ENCODE measurements around the gene ESRP2. TPM values are rescaled to one million over a fixed set of nuclear protein-coding genes. Genes with fewer than 3 reads are reported as not detected.

Gene ESRP2
- total RNA-seq, 1 experiment from 2014 or later, result 0.19 TPM

DNA sequence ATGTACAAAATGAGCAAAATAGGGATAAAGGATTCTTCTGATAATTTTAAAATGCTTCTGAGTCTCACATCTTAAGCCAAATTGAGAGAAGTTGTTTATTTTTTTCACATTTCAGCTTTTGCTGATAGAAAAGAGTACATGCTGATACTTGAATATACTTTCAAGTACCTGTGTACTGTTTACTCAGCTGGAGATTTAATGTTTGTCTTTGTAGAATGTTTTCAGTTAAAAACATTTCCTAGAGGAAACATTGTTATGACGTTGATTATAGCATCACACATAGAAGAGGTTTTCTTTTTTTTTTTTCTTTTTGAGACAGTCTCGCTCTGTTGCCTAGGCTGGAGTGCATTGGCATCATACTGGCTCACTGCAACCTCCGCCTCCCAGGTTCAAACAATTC, 19.7 kb downstream of the ESRP2 start:
- intact Hi-C loops (cut with micrococcal nuclease; ENCODE audit: unreplicated experiment), result no loop called here
- POLR2A ChIA-PET (ENCODE audit: low non-redundant PET), result no interaction called here
- no TSS peak for BruUV-seq (replicated peaks)
- Histone ChIP-seq H3K9me3 (ENCODE audit: low read depth, low read length, poor library complexity, severe bottlenecking) (no peaks in the 10 kb centered on the region), H3K4me3 (ENCODE audit: low read depth, low read length, poor library complexity, severe bottlenecking) (no peak overlapping the region), H3K36me3 (ENCODE audit: insufficient read depth, low read length, poor library complexity, severe bottlenecking) (no peaks in the 10 kb centered on the region), H3K27me3 (replicated peaks; ENCODE audit: insufficient read depth, low read depth, low read length, poor library complexity) (no peaks in the 10 kb centered on the region), H3K27ac (ENCODE audit: low read depth, low read length, poor library complexity, severe bottlenecking) (no peak overlapping the region), H3K4me1 (ENCODE audit: insufficient read depth, low read length, poor library complexity, severe bottlenecking) (no peaks in the 10 kb centered on the region)
- TF ChIP-seq, protein P1, sequence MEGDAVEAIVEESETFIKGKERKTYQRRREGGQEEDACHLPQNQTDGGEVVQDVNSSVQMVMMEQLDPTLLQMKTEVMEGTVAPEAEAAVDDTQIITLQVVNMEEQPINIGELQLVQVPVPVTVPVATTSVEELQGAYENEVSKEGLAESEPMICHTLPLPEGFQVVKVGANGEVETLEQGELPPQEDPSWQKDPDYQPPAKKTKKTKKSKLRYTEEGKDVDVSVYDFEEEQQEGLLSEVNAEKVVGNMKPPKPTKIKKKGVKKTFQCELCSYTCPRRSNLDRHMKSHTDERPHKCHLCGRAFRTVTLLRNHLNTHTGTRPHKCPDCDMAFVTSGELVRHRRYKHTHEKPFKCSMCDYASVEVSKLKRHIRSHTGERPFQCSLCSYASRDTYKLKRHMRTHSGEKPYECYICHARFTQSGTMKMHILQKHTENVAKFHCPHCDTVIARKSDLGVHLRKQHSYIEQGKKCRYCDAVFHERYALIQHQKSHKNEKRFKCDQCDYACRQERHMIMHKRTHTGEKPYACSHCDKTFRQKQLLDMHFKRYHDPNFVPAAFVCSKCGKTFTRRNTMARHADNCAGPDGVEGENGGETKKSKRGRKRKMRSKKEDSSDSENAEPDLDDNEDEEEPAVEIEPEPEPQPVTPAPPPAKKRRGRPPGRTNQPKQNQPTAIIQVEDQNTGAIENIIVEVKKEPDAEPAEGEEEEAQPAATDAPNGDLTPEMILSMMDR (conservative IDR thresholded peaks at IDR 0.05; ENCODE audit: low read depth, low read length), result no peak
- TF ChIP-seq EZH2 (IDR thresholded peaks at IDR 0.05; ENCODE audit: borderline replicate concordance, low read depth, low read length, poor library complexity, severe bottlenecking), result no peak
- DNase-seq (ENCODE audit: low spot score), result no peak
- CTCF ChIA-PET, result no interaction called here

- intact Hi-C loops (cut with micrococcal nuclease; ENCODE audit: unreplicated experiment), result no loop called here
- ChIA-PET CTCF (no interaction called here), POLR2A (ENCODE audit: low non-redundant PET) (no interaction called here)
- H3K27ac ChIP-seq (ENCODE audit: low read depth, low read length, poor library complexity, severe bottlenecking), result no peak overlapping the region
- no peaks in the 10 kb centered on the region for H3K36me3 ChIP-seq (ENCODE audit: insufficient read depth, low read length, poor library complexity, severe bottlenecking)
- no TSS peak for BruUV-seq (replicated peaks)
- no peaks in the 10 kb centered on the region for H3K27me3 ChIP-seq (replicated peaks; ENCODE audit: insufficient read depth, low read depth, low read length, poor library complexity)
- no peak for DNase-seq (ENCODE audit: low spot score)
- H3K4me3 ChIP-seq (ENCODE audit: low read depth, low read length, poor library complexity, severe bottlenecking), result no peak overlapping the region
- H3K4me1 ChIP-seq (ENCODE audit: insufficient read depth, low read length, poor library complexity, severe bottlenecking), result no peaks in the 10 kb centered on the region
- no peaks in the 10 kb centered on the region for H3K9me3 ChIP-seq (ENCODE audit: low read depth, low read length, poor library complexity, severe bottlenecking)
- TF ChIP-seq, protein P1 (conservative IDR thresholded peaks at IDR 0.05; ENCODE audit: low read depth, low read length), result no peak
- no peak for TF ChIP-seq EZH2 (IDR thresholded peaks at IDR 0.05; ENCODE audit: borderline replicate concordance, low read depth, low read length, poor library complexity, severe bottlenecking)
Observed at GRCh38 chr16:68215302-68215701, 20.6 kb downstream of the ESRP2 start.

GRCh38 chr16:68214726-68215125, 21.2 kb downstream of the ESRP2 start:
- Histone ChIP-seq H3K4me1 (ENCODE audit: insufficient read depth, low read length, poor library complexity, severe bottlenecking) (no peaks in the 10 kb centered on the region), H3K27me3 (replicated peaks; ENCODE audit: insufficient read depth, low read depth, low read length, poor library complexity) (no peaks in the 10 kb centered on the region), H3K36me3 (ENCODE audit: insufficient read depth, low read length, poor library complexity, severe bottlenecking) (no peaks in the 10 kb centered on the region), H3K9me3 (ENCODE audit: low read depth, low read length, poor library complexity, severe bottlenecking) (no peaks in the 10 kb centered on the region), H3K4me3 (ENCODE audit: low read depth, low read length, poor library complexity, severe bottlenecking) (no peak overlapping the region), H3K27ac (ENCODE audit: low read depth, low read length, poor library complexity, severe bottlenecking) (no peak overlapping the region)
- intact Hi-C loops (cut with micrococcal nuclease; ENCODE audit: unreplicated experiment), result no loop called here
- TF ChIP-seq, protein P1 (conservative IDR thresholded peaks at IDR 0.05; ENCODE audit: low read depth, low read length), result no peak
- no peak for TF ChIP-seq EZH2 (IDR thresholded peaks at IDR 0.05; ENCODE audit: borderline replicate concordance, low read depth, low read length, poor library complexity, severe bottlenecking)
- POLR2A ChIA-PET (ENCODE audit: low non-redundant PET), result no interaction called here
- CTCF ChIA-PET, result no interaction called here
- no peak for DNase-seq (ENCODE audit: low spot score)
- no TSS peak for BruUV-seq (replicated peaks)

Data from A673 (cell line).